Caki2 (cell line): ENCODE measurements around the gene ITIH2. TPM values are rescaled to one million over a fixed set of nuclear protein-coding genes. Genes with fewer than 3 reads are reported as not detected.
A peak's percentile ranks its signal among the peaks of the same experiment; 100 is the strongest.
"Not testable (repeated sequence)": the region's sequence is repeated elsewhere in the genome, so short reads cannot be mapped to it uniquely, and the experiment has no call there.

Source experiments
- DNase-seq: peaks from one replicate; pipeline ENCODE4 v3.0.0-alpha.2; 2015; ENCODE audit warnings: low read depth
- in situ Hi-C: cut with HindIII; loops from 2 replicates; pipeline ENCODE4 v1.10.0; 2016; ENCODE audit warnings: low sequenced_read_pairs, low pct_unique_long_range_greater_than_20kb, mixed read lengths
- total RNA-seq: library from RNA; depleted of rRNA; stranded (reverse); fragments of >200 nt; shearing (Covaris generic); gene quantifications from 2 replicates; pipeline ENCODE4 v1.2.3, GENCODE V29; 2014; ENCODE audit warnings: low replicate concordance; rRNA removed

Gene ITIH2
- total RNA-seq, 1 experiment from 2014 or later: not detected

- DNase-seq, in situ Hi-C loops: not testable (repeated sequence)
These were observed 79.1 kb downstream of the ITIH2 start for GRCh38 chr10:7782194-7782593.

GRCh38 chr10:7786430-7786829 lies 83.3 kb downstream of the ITIH2 start:
- DNase-seq: no peak
- in situ Hi-C loops: no loop called here

GRCh38 chr10:7787150-7787856 lies 84.2 kb downstream of the ITIH2 start:
- in situ Hi-C loops: no loop called here
- no peak for DNase-seq

- in situ Hi-C loops: no loop called here
- DNase-seq: peak; percentile 93
These were observed 84.9 kb downstream of the ITIH2 start, which contains the start of the genes ATP5F1C and KIN for GRCh38 chr10:7787857-7788638. Gene ATP5F1C (plus strand): TSS chr10:7788177. CDS start chr10:7788208, 31 bp downstream. Gene KIN (minus strand): TSS chr10:7787993. CDS start chr10:7787933, 60 bp downstream.

GRCh38 chr10:7788639-7789286 lies 85.6 kb downstream of the ITIH2 start:
- in situ Hi-C loops: no loop called here
- DNase-seq: peak; percentile 19

GRCh38 chr10:7789390-7789789 lies 86.3 kb downstream of the ITIH2 start:
- in situ Hi-C loops: no loop called here
- no peak for DNase-seq

GRCh38 chr10:7792541-7792940 lies 89.4 kb downstream of the ITIH2 start:
- no peak for DNase-seq
- in situ Hi-C loops: no loop called here

GRCh38 chr10:7794251-7795026 lies 91.3 kb downstream of the ITIH2 start:
- in situ Hi-C loops: no loop called here
- DNase-seq: no peak

- in situ Hi-C loops: no loop called here
- no peak for DNase-seq
These were observed 92.5 kb downstream of the ITIH2 start for GRCh38 chr10:7795605-7796004.

GRCh38 chr10:7797582-7797981 lies 94.5 kb downstream of the ITIH2 start:
- in situ Hi-C loops: no loop called here
- peak; percentile 47 for DNase-seq

Other genes starting within 250 kb of the ITIH2 start
- not detected in 2 replicates for gene ITIH5, start 36.4 kb upstream of the ITIH2 start, total RNA-seq
- 28.2 and 34.5 TPM in 2 replicates for gene KIN, start 84.7 kb downstream of the ITIH2 start, total RNA-seq
- gene ATP5F1C, start 84.9 kb downstream of the ITIH2 start, total RNA-seq: 573 and 677 TPM in 2 replicates
- gene TAF3, start 115.2 kb downstream of the ITIH2 start, total RNA-seq: 1.0 and 1.3 TPM in 2 replicates